ENCODE results near the gene ATCAY.

Gene ATCAY

GRCh38 chr19:3836887-3837286 is 43.6 kb upstream of the ATCAY start:
- no peaks in the 10 kb centered on the region for H3K79me2 ChIP-seq (ENCODE audit: insufficient read depth, low read length)
- no peak overlapping the region for H3K4me2 ChIP-seq (ENCODE audit: low read depth, low read length, poor library complexity, severe bottlenecking)
- no peaks in the 10 kb centered on the region for H4K20me1 ChIP-seq (ENCODE audit: insufficient read depth, low read length, poor library complexity, severe bottlenecking)
- TF ChIP-seq EZH2phosphoT487 (IDR thresholded peaks at IDR 0.05; ENCODE audit: borderline replicate concordance) (no peak), CTCF (conservative IDR thresholded peaks at IDR 0.05; ENCODE audit: low read length) (no peak)
- no peaks in the 10 kb centered on the region for H3K4me1 ChIP-seq (ENCODE audit: insufficient read depth, low read length, poor library complexity, severe bottlenecking)
- no peaks in the 10 kb centered on the region for H3F3A ChIP-seq (ENCODE audit: low read depth)
- no peaks in the 10 kb centered on the region for H3K36me3 ChIP-seq (ENCODE audit: insufficient read depth, low read length)
- no peaks in the 10 kb centered on the region for H3K9me2 ChIP-seq (replicated peaks; ENCODE audit: low read depth, low read length)
- H3K9ac ChIP-seq (ENCODE audit: low read depth, low read length, poor library complexity, severe bottlenecking) = no peak overlapping the region
- no peaks in the 10 kb centered on the region for H3K27me3 ChIP-seq (ENCODE audit: insufficient read depth, low read length, poor library complexity, severe bottlenecking)
- no peaks in the 10 kb centered on the region for H3K9me3 ChIP-seq (ENCODE audit: insufficient read depth, low read depth, low read length)
- H3K4me3 ChIP-seq (ENCODE audit: low read length, poor library complexity, severe bottlenecking) = no peak overlapping the region
- no peak overlapping the region for H2AFZ ChIP-seq (ENCODE audit: low read length)

GRCh38 chr19:3837332-3837731 is 43.2 kb upstream of the ATCAY start:
- no peaks in the 10 kb centered on the region for H3K4me1 ChIP-seq (ENCODE audit: insufficient read depth, low read length, poor library complexity, severe bottlenecking)
- H3K4me2 ChIP-seq (ENCODE audit: low read depth, low read length, poor library complexity, severe bottlenecking) = no peak overlapping the region
- no peaks in the 10 kb centered on the region for H3K9me2 ChIP-seq (replicated peaks; ENCODE audit: low read depth, low read length)
- H3K4me3 ChIP-seq (ENCODE audit: low read length, poor library complexity, severe bottlenecking) = no peak overlapping the region
- no peak overlapping the region for H2AFZ ChIP-seq (ENCODE audit: low read length)
- H3F3A ChIP-seq (ENCODE audit: low read depth) = no peaks in the 10 kb centered on the region
- no peak for TF ChIP-seq CTCF (conservative IDR thresholded peaks at IDR 0.05; ENCODE audit: low read length)
- TF ChIP-seq EZH2phosphoT487 (IDR thresholded peaks at IDR 0.05; ENCODE audit: borderline replicate concordance) = no peak
- H3K36me3 ChIP-seq (ENCODE audit: insufficient read depth, low read length) = no peaks in the 10 kb centered on the region
- no peak overlapping the region for H3K9ac ChIP-seq (ENCODE audit: low read depth, low read length, poor library complexity, severe bottlenecking)
- no peaks in the 10 kb centered on the region for H3K27me3 ChIP-seq (ENCODE audit: insufficient read depth, low read length, poor library complexity, severe bottlenecking)
- H3K79me2 ChIP-seq (ENCODE audit: insufficient read depth, low read length) = no peaks in the 10 kb centered on the region
- H4K20me1 ChIP-seq (ENCODE audit: insufficient read depth, low read length, poor library complexity, severe bottlenecking) = no peaks in the 10 kb centered on the region
- no peaks in the 10 kb centered on the region for H3K9me3 ChIP-seq (ENCODE audit: insufficient read depth, low read depth, low read length)

- Histone ChIP-seq H3K9ac (ENCODE audit: low read depth, low read length, poor library complexity, severe bottlenecking) (no peak overlapping the region), H3K4me3 (ENCODE audit: low read length, poor library complexity, severe bottlenecking) (no peak overlapping the region)
These were observed 42.6 kb upstream of the ATCAY start for GRCh38 chr19:3837922-3838321.

GRCh38 chr19:3838661-3839060 is 41.8 kb upstream of the ATCAY start:
- H3K9me3 ChIP-seq (ENCODE audit: insufficient read depth, low read depth, low read length) = no peaks in the 10 kb centered on the region
- no peaks in the 10 kb centered on the region for H4K20me1 ChIP-seq (ENCODE audit: insufficient read depth, low read length, poor library complexity, severe bottlenecking)
- no peak overlapping the region for H3K9ac ChIP-seq (ENCODE audit: low read depth, low read length, poor library complexity, severe bottlenecking)
- H3F3A ChIP-seq (ENCODE audit: low read depth) = no peaks in the 10 kb centered on the region
- no peak overlapping the region for H3K4me3 ChIP-seq (ENCODE audit: low read length, poor library complexity, severe bottlenecking)
- H3K4me2 ChIP-seq (ENCODE audit: low read depth, low read length, poor library complexity, severe bottlenecking) = no peak overlapping the region
- no peaks in the 10 kb centered on the region for H3K9me2 ChIP-seq (replicated peaks; ENCODE audit: low read depth, low read length)
- H3K36me3 ChIP-seq (ENCODE audit: insufficient read depth, low read length) = no peaks in the 10 kb centered on the region
- H3K79me2 ChIP-seq (ENCODE audit: insufficient read depth, low read length) = no peaks in the 10 kb centered on the region
- no peak overlapping the region for H2AFZ ChIP-seq (ENCODE audit: low read length)
- no peak for TF ChIP-seq CTCF (conservative IDR thresholded peaks at IDR 0.05; ENCODE audit: low read length)
- no peak for TF ChIP-seq EZH2phosphoT487 (IDR thresholded peaks at IDR 0.05; ENCODE audit: borderline replicate concordance)
- no peaks in the 10 kb centered on the region for H3K27me3 ChIP-seq (ENCODE audit: insufficient read depth, low read length, poor library complexity, severe bottlenecking)
- no peaks in the 10 kb centered on the region for H3K4me1 ChIP-seq (ENCODE audit: insufficient read depth, low read length, poor library complexity, severe bottlenecking)

More at GRCh38 chr19:3837922-3838321, 42.6 kb upstream of the ATCAY start:
- no peaks in the 10 kb centered on the region for H3K9me3 ChIP-seq (ENCODE audit: insufficient read depth, low read depth, low read length)
- no peaks in the 10 kb centered on the region for H3K36me3 ChIP-seq (ENCODE audit: insufficient read depth, low read length)
- no peaks in the 10 kb centered on the region for H3K27me3 ChIP-seq (ENCODE audit: insufficient read depth, low read length, poor library complexity, severe bottlenecking)
- no peaks in the 10 kb centered on the region for H3K79me2 ChIP-seq (ENCODE audit: insufficient read depth, low read length)
- no peak overlapping the region for H3K4me2 ChIP-seq (ENCODE audit: low read depth, low read length, poor library complexity, severe bottlenecking)
- no peaks in the 10 kb centered on the region for H4K20me1 ChIP-seq (ENCODE audit: insufficient read depth, low read length, poor library complexity, severe bottlenecking)
- H2AFZ ChIP-seq (ENCODE audit: low read length) = no peak overlapping the region
- H3K9me2 ChIP-seq (replicated peaks; ENCODE audit: low read depth, low read length) = no peaks in the 10 kb centered on the region
- no peak for TF ChIP-seq EZH2phosphoT487 (IDR thresholded peaks at IDR 0.05; ENCODE audit: borderline replicate concordance)
- H3K4me1 ChIP-seq (ENCODE audit: insufficient read depth, low read length, poor library complexity, severe bottlenecking) = no peaks in the 10 kb centered on the region
- no peaks in the 10 kb centered on the region for H3F3A ChIP-seq (ENCODE audit: low read depth)
